Transverse colon (tissue), 4 donors: ENCODE measurements around the gene GALNT2. TPM values are rescaled to one million over a fixed set of nuclear protein-coding genes. Genes with fewer than 3 reads are reported as not detected.

ENCODE experiments used
- DNase-seq: peaks from one replicate; pipeline ENCODE4 v3.0.0-alpha.2; 2019
- H3K27ac ChIP-seq, 4 donors: fragments of 200-600 bp; sonication (generic); 2 replicates each; pipeline ENCODE4 v1.5.1; 2016 to 2018; ENCODE audit warnings: inconsistent platforms in 4 of 4
- H3K27me3 ChIP-seq: fragments of 200-600 bp; sonication (generic); 2 replicates; pipeline ENCODE4 v1.5.1; 2017; ENCODE audit warnings: inconsistent platforms
- H3K36me3 ChIP-seq, 4 donors: fragments of 200-600 bp; sonication (generic); 2 replicates each; pipeline ENCODE4 v1.5.1; 2017 to 2019; ENCODE audit warnings: inconsistent platforms in 4 of 4
- H3K4me1 ChIP-seq, 4 donors: fragments of 200-600 bp; sonication (generic); 2 replicates each; pipeline ENCODE4 v1.5.1; 2017 to 2020; ENCODE audit warnings: inconsistent platforms in 4 of 4
- H3K4me3 ChIP-seq, 4 donors: fragments of 200-600 bp; sonication (generic); 1 replicate in 1 of 4; 2 replicates in 3 of 4; pipeline versions ENCODE4 v1.5.1 to v1.6.1; 2017 to 2019; ENCODE audit warnings: inconsistent platforms in 4 of 4
- H3K9me3 ChIP-seq, 2 donors: fragments of 200-600 bp; sonication (generic); 2 replicates each; pipeline ENCODE4 v1.5.1; 2017 to 2019; ENCODE audit warnings: inconsistent platforms in 2 of 2
- CTCF ChIP-seq, 5 experiments: fragments of 200-600 bp in 3 of 5; fragments of 450-650 bp in 2 of 5; sonication (generic) in 3 of 5; IDR thresholded peaks; 1 replicate in 2 of 5; 2 replicates in 3 of 5; pipeline ENCODE4 v1.5.1; 2016 to 2017; ENCODE audit warnings: antibody characterized with exemption in 5 of 5, inconsistent platforms in 3 of 5, mild to moderate bottlenecking in 2 of 5, moderate library complexity in 1 of 5
- EP300 ChIP-seq: sonication (generic); formaldehyde crosslinking; IDR thresholded peaks from one replicate; pipeline ENCODE4 v1.6.1; 2017; ENCODE audit warnings: antibody characterized with exemption, low read depth
- POLR2A ChIP-seq: fragments of 450-650 bp; IDR thresholded peaks from one replicate; pipeline ENCODE4 v1.6.1; 2016; ENCODE audit warnings: antibody characterized with exemption, mild to moderate bottlenecking, moderate library complexity
- POLR2AphosphoS5 ChIP-seq, 3 donors: sonication (generic); formaldehyde crosslinking; IDR thresholded peaks; one replicate each; pipeline ENCODE4 v1.6.1; 2016; ENCODE audit warnings: antibody characterized with exemption in 3 of 3
- WGBS, 2 donors: methylation state at CpG; one replicate each; pipeline ENCODE4 v1.1.5; 2018; ENCODE audit warnings: low coverage in 1 of 2; 5-methylcytosine and 5-hydroxymethylcytosine counted together
- in situ Hi-C, 4 donors: fragments of 200-750 bp; cut with MboI; loops; one replicate each; pipeline versions ENCODE4 v1.15.0 to v1.15.1; 2017; ENCODE audit warnings: low sequenced_read_pairs in 3 of 4, low pct_ligation_motif_present in 1 of 4, low pct_unique_long_range_greater_than_20kb in 1 of 4
- intact Hi-C: fragments of 100-400 bp; cut with DNase I; formaldehyde crosslinking; loops from one replicate; pipeline ENCODE4 v1.15.1; 2023; ENCODE audit warnings: low total_unique reads
- total RNA-seq, 4 donors: library from RNA; depleted of rRNA; stranded (reverse); fragments of >200 nt; gene quantifications; one replicate each; pipeline ENCODE4 v1.1.0, GENCODE V29; 2016

Gene GALNT2
- total RNA-seq, 4 donors from 2014 or later: 16.5 to 48.8 (median 36.8) TPM

- in situ Hi-C loops (no loop called here), intact Hi-C loops (no loop called here)
- H3K27me3 ChIP-seq: no peaks in the 10 kb centered on the region
- TF ChIP-seq EP300 (no peak), CTCF (IDR thresholded peaks at IDR 0.05) (no peak), POLR2A (no peak), POLR2AphosphoS5 (IDR thresholded peaks at IDR 0.05) (no peak)
- H3K36me3 ChIP-seq: no peaks in the 10 kb centered on the region
- WGBS, 2 donors: 96% methylated on average over 5 to 8 of the region's 8 CpGs
- no peak for DNase-seq
- no peaks in the 10 kb centered on the region for H3K9me3 ChIP-seq
- no peak overlapping the region for H3K4me3 ChIP-seq
- no peak overlapping the region for H3K27ac ChIP-seq
- H3K4me1 ChIP-seq: peaks cover 0 to 23% (median 10%) of the 10 kb centered on the region in 4 donors
Measured at GRCh38 chr1:230219174-230220067, 152.4 kb downstream of the GALNT2 start.

- no peak overlapping the region for H3K4me3 ChIP-seq
- no peaks in the 10 kb centered on the region for H3K36me3 ChIP-seq
- TF ChIP-seq CTCF (IDR thresholded peaks at IDR 0.05): no peak
- no peak for TF ChIP-seq EP300
- TF ChIP-seq POLR2AphosphoS5 (IDR thresholded peaks at IDR 0.05): no peak
- TF ChIP-seq POLR2A: no peak
- no peak overlapping the region for H3K27ac ChIP-seq
- no peaks in the 10 kb centered on the region for H3K27me3 ChIP-seq
- WGBS, 2 donors: 96% methylated on average over 7 of the region's 7 CpGs; no CpG with 5 or more reads in 1 of the 2 donors
- no peak for DNase-seq
- in situ Hi-C loops: no loop called here
- H3K4me1 ChIP-seq: peaks cover 0 to 13% (median 2%) of the 10 kb centered on the region in 4 donors
- no peaks in the 10 kb centered on the region for H3K9me3 ChIP-seq
- intact Hi-C loops: no loop called here
Measured at GRCh38 chr1:230220478-230220877, 153.4 kb downstream of the GALNT2 start.

GRCh38 chr1:230220907-230221306 lies 153.9 kb downstream of the GALNT2 start:
- intact Hi-C loops: no loop called here
- TF ChIP-seq POLR2A: no peak
- H3K36me3 ChIP-seq: no peaks in the 10 kb centered on the region
- H3K9me3 ChIP-seq: no peaks in the 10 kb centered on the region
- peaks cover 0 to 8% (median under 1%) of the 10 kb centered on the region in 4 donors for H3K4me1 ChIP-seq
- WGBS, 2 donors: 84 to 93% methylated on average over 3 of the region's 3 CpGs
- H3K27me3 ChIP-seq: no peaks in the 10 kb centered on the region
- in situ Hi-C loops: no loop called here
- no peak for DNase-seq
- no peak overlapping the region for H3K27ac ChIP-seq
- H3K4me3 ChIP-seq: no peak overlapping the region

- intact Hi-C loops: no loop called here
- DNase-seq: no peak
- TF ChIP-seq CTCF (IDR thresholded peaks at IDR 0.05): peak in 1 of 5 experiments; percentile 8
- TF ChIP-seq POLR2A: no peak
- peaks cover 0 to 4% (median 0%) of the 10 kb centered on the region in 4 donors for H3K4me1 ChIP-seq
- no peaks in the 10 kb centered on the region for H3K36me3 ChIP-seq
- 84 to 100% methylated on average over 2 of the region's 2 CpGs for WGBS, 2 donors
- in situ Hi-C loops: no loop called here
- H3K27ac ChIP-seq: no peak overlapping the region
- H3K27me3 ChIP-seq: no peaks in the 10 kb centered on the region
- no peaks in the 10 kb centered on the region for H3K9me3 ChIP-seq
- H3K4me3 ChIP-seq: no peak overlapping the region
Measured at GRCh38 chr1:230222678-230223077, 155.6 kb downstream of the GALNT2 start.
